Testis (tissue), 2 donors: ENCODE measurements around the gene LRTM2.

Experiments
- POLR2A ChIP-seq: fragments of 450-650 bp; IDR thresholded peaks from one replicate; pipeline ENCODE4 v1.6.1; 2017; ENCODE audit warnings: antibody characterized with exemption, mild to moderate bottlenecking, moderate library complexity
- TF ChIP-seq, protein P1 (sequence below), 3 experiments: fragments of 450-650 bp in 2 of 3; fragments of 200-600 bp in 1 of 3; sonication (generic) in 1 of 3; IDR thresholded peaks; one replicate each; pipeline ENCODE4 v1.5.1; 2016 to 2019; ENCODE audit warnings: antibody characterized with exemption in 3 of 3, mild to moderate bottlenecking in 2 of 3, moderate library complexity in 1 of 3

DNA sequence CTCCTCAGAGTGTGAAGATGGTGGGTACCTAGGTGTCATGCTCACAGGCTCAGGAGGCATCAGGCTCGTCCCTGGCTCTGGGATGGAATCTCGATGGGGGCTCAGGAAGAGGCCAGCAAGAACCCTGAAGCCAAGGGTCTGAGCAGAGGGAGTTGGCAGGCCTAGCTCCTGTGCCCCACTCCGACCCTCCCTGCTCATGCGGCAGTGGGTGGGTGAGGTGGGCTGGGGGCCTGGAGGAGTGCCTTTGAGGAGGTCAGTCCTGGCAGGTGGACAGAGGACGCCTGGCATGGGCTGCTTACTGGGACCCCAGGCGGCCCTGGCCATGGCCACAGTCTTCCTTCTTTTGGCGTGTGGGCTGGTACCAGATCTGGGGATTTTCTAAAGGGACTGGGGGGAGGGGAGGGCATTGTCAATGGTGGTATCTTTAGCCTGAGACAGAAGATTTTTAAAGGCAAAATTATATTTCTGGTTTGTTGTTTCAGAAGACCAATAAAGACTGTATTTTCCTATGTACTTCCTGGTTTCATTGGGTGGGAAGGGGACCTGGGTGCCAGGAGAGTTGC is 16.0 kb downstream of the LRTM2 start:
- TF ChIP-seq, protein P1, sequence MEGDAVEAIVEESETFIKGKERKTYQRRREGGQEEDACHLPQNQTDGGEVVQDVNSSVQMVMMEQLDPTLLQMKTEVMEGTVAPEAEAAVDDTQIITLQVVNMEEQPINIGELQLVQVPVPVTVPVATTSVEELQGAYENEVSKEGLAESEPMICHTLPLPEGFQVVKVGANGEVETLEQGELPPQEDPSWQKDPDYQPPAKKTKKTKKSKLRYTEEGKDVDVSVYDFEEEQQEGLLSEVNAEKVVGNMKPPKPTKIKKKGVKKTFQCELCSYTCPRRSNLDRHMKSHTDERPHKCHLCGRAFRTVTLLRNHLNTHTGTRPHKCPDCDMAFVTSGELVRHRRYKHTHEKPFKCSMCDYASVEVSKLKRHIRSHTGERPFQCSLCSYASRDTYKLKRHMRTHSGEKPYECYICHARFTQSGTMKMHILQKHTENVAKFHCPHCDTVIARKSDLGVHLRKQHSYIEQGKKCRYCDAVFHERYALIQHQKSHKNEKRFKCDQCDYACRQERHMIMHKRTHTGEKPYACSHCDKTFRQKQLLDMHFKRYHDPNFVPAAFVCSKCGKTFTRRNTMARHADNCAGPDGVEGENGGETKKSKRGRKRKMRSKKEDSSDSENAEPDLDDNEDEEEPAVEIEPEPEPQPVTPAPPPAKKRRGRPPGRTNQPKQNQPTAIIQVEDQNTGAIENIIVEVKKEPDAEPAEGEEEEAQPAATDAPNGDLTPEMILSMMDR (IDR thresholded peaks at IDR 0.05) = no peak
- TF ChIP-seq POLR2A = no peak
